GM12878 (cell line): ENCODE results near the gene CNR2. TPM values are rescaled to one million over a fixed set of nuclear protein-coding genes. Genes with fewer than 3 reads are reported as not detected.
"Not testable (repeated sequence)": the region's sequence is repeated elsewhere in the genome, so short reads cannot be mapped to it uniquely, and the experiment has no call there.

ENCODE experiments used
- ATAC-seq: fragments of 200-7000 bp; cut with Tn5 transposase; 3 replicates; pipeline ENCODE4 v1.9.1; 2020; ENCODE audit warnings: mild to moderate bottlenecking, moderate library complexity
- BruUV-seq: library from RNA; stranded (reverse); fragments of 400-500 nt; replicated peaks from 2 replicates; lab custom pipeline; 2021; lab: Mats Ljungman, UMichigan
- CTCF ChIA-PET: fragments of 300-600 bp; sonication (Branson Sonifier 250); formaldehyde crosslinking; extraction: SDS; loops from one replicate; lab custom pipeline; 2021; ENCODE audit warnings: inconsistent platforms; lab: Yijun Ruan, JAX
- POLR2A ChIA-PET: fragments of 350-600 bp; formaldehyde crosslinking; extraction: SDS; loops from one replicate; lab custom pipeline; 2021; ENCODE audit warnings: inconsistent platforms; lab: Charles Lee
- RAD21 ChIA-PET: fragments of 300-600 bp; sonication (Branson Sonifier 250); formaldehyde crosslinking; loops from one replicate; lab custom pipeline; 2023; ENCODE audit warnings: antibody characterized with exemption; ENCODE audit not compliant: unreplicated experiment; lab: Charles Lee
- SMC1A ChIA-PET: fragments of 300-600 bp; sonication (Branson Sonifier 250); formaldehyde crosslinking; loops from one replicate; lab custom pipeline; 2023; ENCODE audit not compliant: unreplicated experiment, uncharacterized antibody; lab: Charles Lee
- DNase-seq: peaks from one replicate; pipeline ENCODE4 v3.0.0-alpha.2; 2011; ENCODE audit warnings: low read depth, low spot score
- FAIRE-seq: peaks from 3 replicates; lab custom pipeline; 2011; peaks lifted over from hg19 to GRCh38; lab: Jason Lieb, UNC
- H2AFZ ChIP-seq: 2 replicates; pipeline ENCODE4 v1.6.0; 2011; ENCODE audit warnings: low read depth, low read length, control low read depth; ENCODE audit not compliant: control insufficient read depth
- H3K27ac ChIP-seq: 2 replicates; pipeline ENCODE4 v1.5.1; 2011; ENCODE audit warnings: control low read depth; ENCODE audit not compliant: control insufficient read depth, insufficient read depth
- H3K27me3 ChIP-seq, 2 experiments: replicated peaks in 1 of 2; 2 replicates each; pipeline versions ENCODE4 v1.6.0 to v1.6.1; 2011; ENCODE audit warnings: low read length in 1 of 2; ENCODE audit not compliant: control insufficient read depth in 2 of 2, insufficient read depth in 2 of 2
- H3K36me3 ChIP-seq, 2 experiments: 2 replicates each; pipeline ENCODE4 v1.5.1; 2011; ENCODE audit warnings: low read length in 1 of 2; ENCODE audit not compliant: control insufficient read depth in 2 of 2, insufficient read depth in 2 of 2
- H3K4me1 ChIP-seq: 2 replicates; pipeline ENCODE4 v1.6.1; 2011; ENCODE audit warnings: mild to moderate bottlenecking, low read length, moderate library complexity, mixed read lengths; ENCODE audit not compliant: control insufficient read depth, insufficient read depth
- H3K4me2 ChIP-seq: 2 replicates; pipeline ENCODE4 v1.6.0; 2011; ENCODE audit warnings: control low read depth; ENCODE audit not compliant: control insufficient read depth, insufficient read depth
- H3K4me3 ChIP-seq: fragments of 200-600 bp; sonication (generic); 2 replicates; pipeline ENCODE4 v1.5.1; 2016
- H3K79me2 ChIP-seq: 2 replicates; pipeline ENCODE4 v1.6.0; 2011; ENCODE audit warnings: low read length; ENCODE audit not compliant: control insufficient read depth, insufficient read depth
- H3K9ac ChIP-seq: 2 replicates; pipeline ENCODE4 v1.8.0; 2011; ENCODE audit warnings: low read length, control low read depth, mixed read lengths; ENCODE audit not compliant: control insufficient read depth, insufficient read depth
- H3K9me3 ChIP-seq: replicated peaks from 3 replicates; pipeline ENCODE4 v1.5.1; 2011; ENCODE audit warnings: mild to moderate bottlenecking, low read length; ENCODE audit not compliant: control insufficient read depth, insufficient read depth
- H4K20me1 ChIP-seq: 2 replicates; pipeline ENCODE4 v1.6.0; 2011; ENCODE audit not compliant: control insufficient read depth, insufficient read depth
- HDGF ChIP-seq: fragments of 450-650 bp; IDR thresholded peaks from 2 replicates; pipeline ENCODE4 v1.6.1; 2016; ENCODE audit warnings: antibody characterized with exemption
- IKZF1 ChIP-seq: fragments of 450-650 bp; conservative IDR thresholded peaks from 2 replicates; pipeline ENCODE4 v1.6.1; 2017; ENCODE audit warnings: antibody characterized with exemption, mild to moderate bottlenecking
- IKZF2 ChIP-seq, 2 experiments: fragments of 450-650 bp; IDR thresholded peaks; 2 replicates each; pipeline ENCODE4 v1.6.1; 2017; ENCODE audit warnings: mild to moderate bottlenecking in 2 of 2, moderate library complexity in 2 of 2
- IRF4 ChIP-seq: IDR thresholded peaks from 2 replicates; pipeline ENCODE4 v1.6.1; 2011; ENCODE audit warnings: low read depth, low read length
- JUNB ChIP-seq: IDR thresholded peaks from 2 replicates; pipeline ENCODE4 v1.6.1; 2016; ENCODE audit warnings: antibody characterized with exemption, mild to moderate bottlenecking
- RUNX3 ChIP-seq: IDR thresholded peaks from 2 replicates; pipeline ENCODE4 v1.6.1; 2012; ENCODE audit warnings: low read length, inconsistent platforms
- SRF ChIP-seq, 2 experiments: IDR thresholded peaks; 2 replicates each; pipeline ENCODE4 v1.6.1; 2011; ENCODE audit warnings: low read depth in 2 of 2, low read length in 2 of 2, mild to moderate bottlenecking in 1 of 2, moderate library complexity in 1 of 2
- WGBS: methylation state at CpG from one replicate; pipeline ENCODE4 v1.1.6; 2016; ENCODE audit warnings: low lambda C conversion rate; ENCODE audit not compliant: insufficient replicate concordance, insufficient coverage; ENCODE audit errors: missing lambda C conversion rate; 5-methylcytosine and 5-hydroxymethylcytosine counted together
- in situ Hi-C: fragments of 300-500 bp; cut with MboI; formaldehyde crosslinking; loops from 9 replicates; pipeline ENCODE4 v1.14.3; 2018; ENCODE audit warnings: mixed read lengths
- intact Hi-C: fragments of 100-400 bp; cut with micrococcal nuclease; formaldehyde crosslinking; loops from one replicate; pipeline ENCODE4 v1.14.2; 2022; ENCODE audit not compliant: unreplicated experiment
- polyA plus RNA-seq, 11 experiments: library from polyadenylated mRNA; depleted of rRNA in 4 of 11; unstranded in 6 of 11; stranded (reverse) in 5 of 11; fragments of >200 nt; fragmentation: Nextera tagmentation in 4 of 11; fragmentation: Illumina TruSeq in 1 of 11; extraction: Ambion mirVana in 4 of 11; extraction: Trizol in 1 of 11; gene quantifications; 1 replicate in 1 of 11; 2 replicates in 10 of 11; pipeline versions ENCODE4 v1.2.1 to v1.2.3, GENCODE V29; 2011 to 2016; ENCODE audit warnings: inconsistent platforms in 2 of 11, missing spikeins in 2 of 11, low read depth in 1 of 11
- total RNA-seq, 4 experiments: library from RNA; depleted of rRNA in 3 of 4; stranded (reverse); fragments of >200 nt in 3 of 4; fragmentation: Illumina TruSeq in 1 of 4; extraction: Trizol in 1 of 4; gene quantifications; 2 replicates each; pipeline versions ENCODE4 v1.2.1 to v1.2.3, GENCODE V29; 2013 to 2021

CNR2 gene
- total and polyA plus RNA-seq, 10 of the 15 experiments (the other 5 are each of a cell fraction or from before 2014, with no cell fraction given), result 0.46 to 19.8 (median 12.2) TPM

- no peak for FAIRE-seq
- Histone ChIP-seq H3K27ac (no peak overlapping the region), H4K20me1 (no peaks in the 10 kb centered on the region), H2AFZ (no peak overlapping the region), H3K4me1 (no peaks in the 10 kb centered on the region), H3K9ac (no peak overlapping the region), H3K79me2 (no peaks in the 10 kb centered on the region), H3K4me3 (no peak overlapping the region), H3K36me3 (no peaks in the 10 kb centered on the region), H3K27me3 (no peaks in the 10 kb centered on the region), H3K9me3 (no peaks in the 10 kb centered on the region; the same call in 2 of the 3 replicates), H3K4me2 (no peak overlapping the region)
- ATAC-seq, result no peak
- CTCF ChIA-PET, result no interaction called here
- intact Hi-C loops, result no loop called here
- in situ Hi-C loops, result no loop called here
- DNase-seq, result no peak
- WGBS, result 18% methylated on average over 3 of the region's 3 CpGs
- peak; percentile 17; the same call in 1 of the 2 replicates for TF ChIP-seq IRF4
- 0 out of 2 replicates have a peak, but pooled peaks have one; percentile 21 for TF ChIP-seq IKZF1
- TF ChIP-seq RUNX3, result peak; percentile 74
- TF ChIP-seq IKZF2 (IDR thresholded peaks at IDR 0.05), result peak in 1 of 2 experiments; percentile 33; a peak in 2 of 4 replicates
- TF ChIP-seq SRF (IDR thresholded peaks at IDR 0.05; ENCODE audit: low read depth in 2 of 2, low read length in 2 of 2), result no peak
- TF ChIP-seq JUNB, result peak; percentile 22; the same call in 1 of the 2 replicates
- TF ChIP-seq HDGF, result no peak
- POLR2A ChIA-PET, result interaction anchor here (0.6 kb wide), 1 partner anchor 51 kb away, joined by 4 read pairs; no protein-coding TSS in a partner anchor
- BruUV-seq, result no TSS peak
- SMC1A ChIA-PET, result no interaction called here
- RAD21 ChIA-PET, result no interaction called here
These were observed 77.1 kb downstream of the CNR2 start for GRCh38 chr1:23836037-23836436.

GRCh38 chr1:23834156-23834555 lies 79.0 kb downstream of the CNR2 start:
- ChIA-PET RAD21 (interaction anchor here (0.8 to 1.5 kb wide), 2 partner anchors 23 to 82 kb away, joined by 3 to 5 read pairs; no protein-coding TSS in a partner anchor), SMC1A (interaction anchor here (1.0 to 1.2 kb wide), 4 partner anchors 8 to 82 kb away, joined by 3 read pairs; partner anchors contain the start of gene HMGCL), POLR2A (interaction anchor here (1.0 to 1.4 kb wide), 2 partner anchors 9 to 21 kb away, joined by 3 to 5 read pairs; partner anchors contain the start of gene HMGCL), CTCF (interaction anchor here (1.4 to 1.7 kb wide), 2 partner anchors 24 to 83 kb away, joined by 4 to 8 read pairs; no protein-coding TSS in a partner anchor)
- H2AFZ ChIP-seq, result peak overlapping the region; percentile 28; the same call in 1 of the 2 replicates
- H3K9ac ChIP-seq, H3K36me3 ChIP-seq, H3K4me2 ChIP-seq, H3K4me1 ChIP-seq, BruUV-seq, in situ Hi-C loops, H3K79me2 ChIP-seq, H3K27me3 ChIP-seq, H3K9me3 ChIP-seq, intact Hi-C loops, DNase-seq, ATAC-seq, H4K20me1 ChIP-seq, FAIRE-seq, H3K4me3 ChIP-seq, H3K27ac ChIP-seq: not testable (repeated sequence)
- WGBS, result 46% methylated on average over 6 of the region's 6 CpGs
